Hepatocyte (in vitro differentiated cells): ENCODE results near the gene RNASE7. TPM values are rescaled to one million over a fixed set of nuclear protein-coding genes. Genes with fewer than 3 reads are reported as not detected.
A peak's percentile ranks its signal among the peaks of the same experiment; 100 is the strongest.

Experiments
- DNase-seq: peaks from one replicate; pipeline ENCODE4 v3.0.0-alpha.2; 2016; ENCODE audit warnings: low spot score
- H2AFZ ChIP-seq: fragments of 200-600 bp; sonication (generic); 2 replicates; pipeline ENCODE4 v1.6.0; 2016; ENCODE audit warnings: antibody characterized with exemption, mild to moderate bottlenecking
- H3K27ac ChIP-seq: fragments of 200-600 bp; sonication (generic); 2 replicates; pipeline ENCODE4 v1.5.1; 2016; ENCODE audit warnings: mild to moderate bottlenecking
- H3K27me3 ChIP-seq: fragments of 200-600 bp; sonication (generic); 2 replicates; pipeline ENCODE4 v1.6.1; 2016
- H3K36me3 ChIP-seq: fragments of 200-600 bp; sonication (generic); replicated peaks from 2 replicates; pipeline ENCODE4 v1.5.1; 2016; ENCODE audit warnings: low read depth; ENCODE audit not compliant: insufficient read depth
- H3K4me1 ChIP-seq: fragments of 200-600 bp; sonication (generic); 2 replicates; pipeline ENCODE4 v1.5.1; 2016; ENCODE audit warnings: mild to moderate bottlenecking, moderate library complexity; ENCODE audit not compliant: insufficient read depth
- H3K4me2 ChIP-seq: fragments of 200-600 bp; sonication (generic); 2 replicates; pipeline ENCODE4 v1.6.0; 2016
- H3K4me3 ChIP-seq: fragments of 200-600 bp; sonication (generic); 2 replicates; pipeline ENCODE4 v1.5.1; 2016; ENCODE audit warnings: mild to moderate bottlenecking
- H3K79me2 ChIP-seq: fragments of 200-600 bp; sonication (generic); 2 replicates; pipeline ENCODE4 v1.6.0; 2017; ENCODE audit warnings: mild to moderate bottlenecking
- H3K9me2 ChIP-seq: fragments of 200-600 bp; sonication (generic); replicated peaks from 2 replicates; pipeline ENCODE4 v1.6.0; 2017; ENCODE audit warnings: mild to moderate bottlenecking; ENCODE audit not compliant: insufficient read depth
- H3K9me3 ChIP-seq: fragments of 200-600 bp; sonication (generic); 2 replicates; pipeline ENCODE4 v1.5.1; 2016; ENCODE audit warnings: low read depth, mild to moderate bottlenecking
- H4K20me1 ChIP-seq: fragments of 200-600 bp; sonication (generic); 2 replicates; pipeline ENCODE4 v1.6.0; 2016; ENCODE audit warnings: mild to moderate bottlenecking; ENCODE audit not compliant: insufficient read depth, poor library complexity, severe bottlenecking
- CTCF ChIP-seq: fragments of 200-600 bp; sonication (generic); IDR thresholded peaks from 2 replicates; pipeline ENCODE4 v1.5.1; 2016; ENCODE audit warnings: antibody characterized with exemption, mild to moderate bottlenecking; ENCODE audit not compliant: poor library complexity
- EZH2 ChIP-seq: fragments of 200-600 bp; sonication (generic); IDR thresholded peaks from 2 replicates; pipeline ENCODE4 v1.6.1; 2016; ENCODE audit warnings: antibody characterized with exemption, mild to moderate bottlenecking, borderline replicate concordance
- EZH2phosphoT487 ChIP-seq: fragments of 200-600 bp; sonication (generic); IDR thresholded peaks from one replicate; pipeline ENCODE4 v1.6.1; 2018; ENCODE audit warnings: antibody characterized with exemption, mild to moderate bottlenecking, low read depth, moderate library complexity; ENCODE audit not compliant: unreplicated experiment, severe bottlenecking
- WGBS: methylation state at CpG from one replicate; pipeline ENCODE4 v1.1.6; 2016; ENCODE audit warnings: low lambda C conversion rate; ENCODE audit errors: missing lambda C conversion rate; 5-methylcytosine and 5-hydroxymethylcytosine counted together
- polyA plus RNA-seq: library from polyadenylated mRNA; unstranded; fragments of >200 nt; fragmentation: Nextera tagmentation; extraction: Ambion mirVana; gene quantifications from 2 replicates; pipeline ENCODE4 v1.2.1, GENCODE V29; 2016
- total RNA-seq: library from RNA; depleted of rRNA; stranded (reverse); fragments of >200 nt; gene quantifications from 2 replicates; pipeline ENCODE4 v1.2.3, GENCODE V29; 2014

Gene RNASE7
- total and polyA plus RNA-seq, 2 experiments from 2014 or later: not detected

- Histone ChIP-seq H3K9me3 (no peaks in the 10 kb centered on the region), H3K36me3 (peaks cover 14% of the 10 kb centered on the region), H4K20me1 (no peaks in the 10 kb centered on the region), H3K27me3 (no peaks in the 10 kb centered on the region), H3K4me3 (no peak overlapping the region), H3K9me2 (no peaks in the 10 kb centered on the region), H3K79me2 (peaks cover 6% of the 10 kb centered on the region), H3K4me1 (peaks cover 22% of the 10 kb centered on the region), H3K4me2 (peak overlapping the region; percentile 48), H3K27ac (peak overlapping the region; percentile 78), H2AFZ (no peak overlapping the region)
- no peak for DNase-seq
- no peak for TF ChIP-seq EZH2
- no peak for TF ChIP-seq CTCF
- no peak for TF ChIP-seq EZH2phosphoT487
- 51% methylated on average over 6 of the region's 6 CpGs for WGBS
These were observed 44.6 kb upstream of the RNASE7 start for GRCh38 chr14:20997564-20997963.

DNA sequence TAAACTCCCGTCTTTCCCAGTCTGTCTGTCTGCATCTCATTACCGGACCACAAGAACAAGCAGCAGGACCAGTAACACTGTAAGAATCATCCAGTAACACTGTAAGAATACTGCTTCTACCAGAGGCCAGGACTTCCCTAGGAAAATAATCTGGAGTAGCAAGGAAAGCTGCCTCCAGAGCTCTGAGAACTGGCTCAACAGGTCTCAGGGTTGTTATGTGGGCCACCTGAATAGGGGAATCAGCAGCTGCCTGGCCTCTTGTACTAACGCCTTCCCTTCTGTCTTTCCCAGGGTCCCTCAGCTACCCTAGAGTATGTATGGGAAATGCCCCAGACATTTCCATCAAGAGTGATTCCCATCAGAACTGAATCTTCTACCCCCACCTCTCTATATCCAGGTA, 44.0 kb upstream of the RNASE7 start:
- peak overlapping the region; percentile 78 for H3K27ac ChIP-seq
- DNase-seq: no peak
- no peak overlapping the region for H3K4me3 ChIP-seq
- TF ChIP-seq EZH2phosphoT487: no peak
- no peak overlapping the region for H2AFZ ChIP-seq
- H3K79me2 ChIP-seq: peaks cover under 1% of the 10 kb centered on the region
- no peaks in the 10 kb centered on the region for H4K20me1 ChIP-seq
- H3K4me2 ChIP-seq: peak overlapping the region; percentile 48
- H3K27me3 ChIP-seq: no peaks in the 10 kb centered on the region
- no peaks in the 10 kb centered on the region for H3K9me3 ChIP-seq
- 33% methylated on average over 3 of the region's 3 CpGs for WGBS
- peaks cover 14% of the 10 kb centered on the region for H3K36me3 ChIP-seq
- H3K9me2 ChIP-seq: no peaks in the 10 kb centered on the region
- H3K4me1 ChIP-seq: peaks cover 27% of the 10 kb centered on the region

- Histone ChIP-seq H3K9me3 (no peaks in the 10 kb centered on the region), H3K9me2 (no peaks in the 10 kb centered on the region), H3K4me1 (peaks cover 31% of the 10 kb centered on the region), H3K36me3 (peaks cover 14% of the 10 kb centered on the region), H3K27me3 (no peaks in the 10 kb centered on the region), H3K4me3 (no peak within 1 kb of the TSS), H3K27ac (peak within 1 kb of the TSS; percentile 78), H4K20me1 (no peaks in the 10 kb centered on the region), H3K4me2 (peak within 1 kb of the TSS; percentile 48), H2AFZ (no peak within 1 kb of the TSS), H3K79me2 (no peaks in the 10 kb centered on the region)
- 28% methylated on average over 6 of the region's 6 CpGs for WGBS
- peak; percentile 67 for DNase-seq
- TF ChIP-seq EZH2: no peak
- no peak for TF ChIP-seq CTCF
- no peak for TF ChIP-seq EZH2phosphoT487
These were observed 43.3 kb upstream of the RNASE7 start, which contains the start of gene SLC39A2 for GRCh38 chr14:20998674-20999366. SLC39A2 (plus strand) TSS chr14:20999293; CDS start chr14:20999447, 154 bp downstream.

DNA sequence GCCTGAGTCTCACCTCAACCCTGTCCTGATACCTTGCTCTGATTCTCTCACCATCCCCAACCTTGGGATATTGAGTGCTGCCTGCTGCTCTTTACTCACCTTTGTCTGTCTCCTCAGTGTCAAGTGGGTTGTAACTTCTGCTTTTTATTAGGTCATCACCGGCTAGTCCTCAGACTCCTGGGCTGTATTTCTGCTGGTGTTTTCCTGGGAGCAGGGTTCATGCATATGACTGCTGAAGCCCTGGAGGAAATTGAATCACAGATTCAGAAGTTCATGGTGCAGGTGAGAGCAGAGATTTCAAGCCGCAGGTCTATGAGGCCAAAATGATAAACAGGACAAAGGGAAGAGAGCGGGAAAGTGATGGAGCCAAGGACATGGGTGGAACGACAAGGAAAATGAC, 42.6 kb upstream of the RNASE7 start:
- Histone ChIP-seq H3K27ac (peak overlapping the region; percentile 6), H3K36me3 (peaks cover 14% of the 10 kb centered on the region)

More for the DNA sequence above, 42.6 kb upstream of the RNASE7 start:
- H3K27me3 ChIP-seq: no peaks in the 10 kb centered on the region
- peak overlapping the region; percentile 48 for H3K4me2 ChIP-seq
- H3K9me3 ChIP-seq: no peaks in the 10 kb centered on the region
- DNase-seq: no peak
- no peaks in the 10 kb centered on the region for H4K20me1 ChIP-seq
- H3K9me2 ChIP-seq: no peaks in the 10 kb centered on the region
- WGBS: 67% methylated on average over 4 of the region's 4 CpGs
- H3K4me3 ChIP-seq: no peak overlapping the region
- TF ChIP-seq EZH2phosphoT487 (no peak), CTCF (no peak), EZH2 (no peak)
- H2AFZ ChIP-seq: no peak overlapping the region
- no peaks in the 10 kb centered on the region for H3K79me2 ChIP-seq
- H3K4me1 ChIP-seq: peaks cover 31% of the 10 kb centered on the region
